ENCODE results near the gene CCDC69. TPM values are rescaled to one million over a fixed set of nuclear protein-coding genes. Genes with fewer than 3 reads are reported as not detected.

The CCDC69 gene
- total RNA-seq, 1 donor from 2014 or later, result 3.4 TPM

- TF ChIP-seq CTCF (conservative IDR thresholded peaks at IDR 0.05; ENCODE audit: low read depth, low read length), result no peak
- DNase-seq (ENCODE audit: low read depth), result no peak
- no peak overlapping the region for H3K4me3 ChIP-seq (ENCODE audit: low read depth, low read length)
Measured at GRCh38 chr5:151153300-151153699, 70.6 kb downstream of the CCDC69 start.

GRCh38 chr5:151151793-151152192 lies 72.1 kb downstream of the CCDC69 start:
- no peak overlapping the region for H3K4me3 ChIP-seq (ENCODE audit: low read depth, low read length)
- no peak for TF ChIP-seq CTCF (conservative IDR thresholded peaks at IDR 0.05; ENCODE audit: low read depth, low read length)
- DNase-seq (ENCODE audit: low read depth), result no peak

GRCh38 chr5:151151263-151151660 lies 72.6 kb downstream of the CCDC69 start:
- no peak for DNase-seq (ENCODE audit: low read depth)
- TF ChIP-seq CTCF (conservative IDR thresholded peaks at IDR 0.05; ENCODE audit: low read depth, low read length), result no peak
- no peak overlapping the region for H3K4me3 ChIP-seq (ENCODE audit: low read depth, low read length)

- TF ChIP-seq CTCF (conservative IDR thresholded peaks at IDR 0.05; ENCODE audit: low read depth, low read length), result no peak
- no peak overlapping the region for H3K4me3 ChIP-seq (ENCODE audit: low read depth, low read length)
Measured at GRCh38 chr5:151150471-151151262, 73.2 kb downstream of the CCDC69 start.

GRCh38 chr5:151148583-151148982 lies 75.3 kb downstream of the CCDC69 start:
- H3K4me3 ChIP-seq (ENCODE audit: low read depth, low read length), result no peak overlapping the region
- DNase-seq (ENCODE audit: low read depth), result no peak
- TF ChIP-seq CTCF (conservative IDR thresholded peaks at IDR 0.05; ENCODE audit: low read depth, low read length), result no peak

More at GRCh38 chr5:151150471-151151262, 73.2 kb downstream of the CCDC69 start:
- DNase-seq (ENCODE audit: low read depth), result no peak

GRCh38 chr5:151147033-151147432 lies 76.9 kb downstream of the CCDC69 start:
- no peak for DNase-seq (ENCODE audit: low read depth)
- no peak overlapping the region for H3K4me3 ChIP-seq (ENCODE audit: low read depth, low read length)
- TF ChIP-seq CTCF (conservative IDR thresholded peaks at IDR 0.05; ENCODE audit: low read depth, low read length), result no peak

- no peak overlapping the region for H3K4me3 ChIP-seq (ENCODE audit: low read depth, low read length)
- no peak for DNase-seq (ENCODE audit: low read depth)
- TF ChIP-seq CTCF (conservative IDR thresholded peaks at IDR 0.05; ENCODE audit: low read depth, low read length), result no peak
Measured at GRCh38 chr5:151146061-151146460, 77.8 kb downstream of the CCDC69 start.

Data from epithelial cell of proximal tubule (primary cell).